Measurements from ENCODE around the gene GRK6. TPM values are rescaled to one million over a fixed set of nuclear protein-coding genes. Genes with fewer than 3 reads are reported as not detected.

GRK6 gene
- total and polyA plus RNA-seq, 12 donors: 6.7 to 22.9 (median 15.2) TPM

GRCh38 chr5:177447066-177447610, 20.7 kb downstream of the GRK6 start:
- 0 to 1% methylated on average over 34 to 48 of the region's 52 CpGs for WGBS, 2 donors
- peak overlapping the region in 4 of 10 donors; percentile 25 to 68 (median 54) for H3K27ac ChIP-seq
- TF ChIP-seq, protein P1, sequence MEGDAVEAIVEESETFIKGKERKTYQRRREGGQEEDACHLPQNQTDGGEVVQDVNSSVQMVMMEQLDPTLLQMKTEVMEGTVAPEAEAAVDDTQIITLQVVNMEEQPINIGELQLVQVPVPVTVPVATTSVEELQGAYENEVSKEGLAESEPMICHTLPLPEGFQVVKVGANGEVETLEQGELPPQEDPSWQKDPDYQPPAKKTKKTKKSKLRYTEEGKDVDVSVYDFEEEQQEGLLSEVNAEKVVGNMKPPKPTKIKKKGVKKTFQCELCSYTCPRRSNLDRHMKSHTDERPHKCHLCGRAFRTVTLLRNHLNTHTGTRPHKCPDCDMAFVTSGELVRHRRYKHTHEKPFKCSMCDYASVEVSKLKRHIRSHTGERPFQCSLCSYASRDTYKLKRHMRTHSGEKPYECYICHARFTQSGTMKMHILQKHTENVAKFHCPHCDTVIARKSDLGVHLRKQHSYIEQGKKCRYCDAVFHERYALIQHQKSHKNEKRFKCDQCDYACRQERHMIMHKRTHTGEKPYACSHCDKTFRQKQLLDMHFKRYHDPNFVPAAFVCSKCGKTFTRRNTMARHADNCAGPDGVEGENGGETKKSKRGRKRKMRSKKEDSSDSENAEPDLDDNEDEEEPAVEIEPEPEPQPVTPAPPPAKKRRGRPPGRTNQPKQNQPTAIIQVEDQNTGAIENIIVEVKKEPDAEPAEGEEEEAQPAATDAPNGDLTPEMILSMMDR (IDR thresholded peaks at IDR 0.05): no peak
- peaks cover 0 to 11% (median 0%) of the 10 kb centered on the region in 9 donors for H3K36me3 ChIP-seq
- ATAC-seq (peak in 5 of 8 donors; percentile 4 to 23 (median 7)), DNase-seq (no peak)
- H3K4me3 ChIP-seq: peak overlapping the region; percentile 50 to 74 (median 61)
- intact Hi-C loops (cut with DNase I): loop anchor here in 1 of 10 donors (2.0 kb wide), 1 partner anchor 14 kb away; no protein-coding TSS in a partner anchor
- H3K4me1 ChIP-seq: peaks cover 13 to 36% (median 25%) of the 10 kb centered on the region in 9 donors
- peaks cover 0 to 47% (median 2%) of the 10 kb centered on the region in 7 donors for H3K27me3 ChIP-seq
- no peaks in the 10 kb centered on the region for H3K9me3 ChIP-seq

DNA sequence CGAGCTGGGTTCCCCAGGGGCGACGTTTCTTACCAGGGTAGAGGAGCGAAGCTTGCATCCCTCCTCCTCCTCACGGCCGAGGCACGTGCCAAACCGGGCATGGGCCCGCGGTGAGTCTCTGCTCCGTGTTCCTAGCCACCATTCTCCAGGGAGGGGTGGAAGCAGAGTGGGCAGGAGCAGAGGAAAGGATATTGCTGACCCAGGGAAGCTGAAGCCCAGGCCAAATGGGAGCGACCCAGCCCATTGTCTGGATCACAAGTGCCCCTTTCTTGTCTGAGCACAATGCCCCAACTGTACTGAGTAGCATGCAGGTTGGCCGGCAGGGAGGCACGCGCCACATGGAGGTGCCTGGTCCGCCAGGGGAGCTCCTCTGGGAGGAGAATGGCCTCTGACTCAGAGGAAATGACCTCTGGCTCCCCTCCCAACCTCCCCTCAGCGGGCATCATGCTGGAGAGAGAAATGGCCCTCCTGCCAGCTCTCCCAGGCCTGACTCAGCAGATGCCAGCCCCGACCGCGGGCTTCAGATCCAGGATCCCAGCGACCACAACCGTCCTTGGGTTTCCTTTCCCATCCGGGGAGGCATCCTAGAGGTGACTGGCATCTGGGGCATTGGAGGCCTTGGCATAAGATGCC, 21.3 kb downstream of the GRK6 start:
- peak; percentile 20 to 82 (median 64) for ATAC-seq
- peaks cover 0 to 50% (median 2%) of the 10 kb centered on the region in 7 donors for H3K27me3 ChIP-seq
- peak overlapping the region in 2 of 10 donors; percentile 4 to 25 for H3K27ac ChIP-seq
- 10% methylated on average over 23 of the region's 23 CpGs for WGBS, 2 donors
- peak; percentile 60 to 66 for DNase-seq
- TF ChIP-seq, protein P1 (IDR thresholded peaks at IDR 0.05): peak in 1 of 9 donors; percentile 13
- H3K9me3 ChIP-seq: no peaks in the 10 kb centered on the region
- peaks cover 13 to 36% (median 28%) of the 10 kb centered on the region in 9 donors for H3K4me1 ChIP-seq
- peaks cover 0 to 5% (median 0%) of the 10 kb centered on the region in 9 donors for H3K36me3 ChIP-seq
- intact Hi-C loops (cut with DNase I): loop anchor here in 1 of 10 donors (2.0 kb wide), 1 partner anchor 15 kb away; no protein-coding TSS in a partner anchor
- H3K4me3 ChIP-seq: peak overlapping the region in 7 of 10 donors; percentile 58 to 73 (median 62)

DNA sequence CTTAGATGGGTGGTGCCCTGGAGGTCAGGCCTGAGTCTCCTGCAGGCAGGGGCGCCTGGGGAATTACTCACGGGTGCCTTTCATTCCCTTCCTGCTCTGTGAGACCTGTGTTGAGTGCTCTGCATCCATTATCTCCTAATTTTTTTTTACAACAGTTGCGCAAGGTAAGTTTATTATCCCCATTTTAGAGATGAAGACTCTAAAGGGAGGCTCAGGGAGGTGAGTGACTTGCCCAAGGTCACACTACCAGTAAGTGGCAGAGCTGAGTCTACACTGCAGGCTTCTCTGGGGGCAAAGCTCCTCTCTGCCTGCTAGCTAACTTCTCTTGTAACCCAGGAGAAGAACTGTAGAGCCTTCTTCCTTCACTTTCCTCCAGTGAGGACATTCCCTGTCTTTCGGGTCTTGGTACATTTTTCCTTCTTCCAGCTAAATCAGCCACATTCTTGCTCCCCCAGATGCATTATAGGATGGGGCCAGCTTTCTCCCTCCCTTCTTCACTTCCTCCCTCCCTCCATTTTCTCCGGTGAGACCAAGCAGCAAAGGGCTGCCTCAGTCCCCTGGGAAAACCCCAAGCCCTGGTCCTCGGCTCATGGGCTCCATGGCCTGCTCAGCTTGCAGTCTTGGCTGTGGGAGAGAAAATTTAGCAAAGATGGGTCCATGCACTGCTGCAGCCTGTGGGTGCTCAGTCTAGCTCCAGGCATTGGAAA, 21.9 kb downstream of the GRK6 start:
- intact Hi-C loops (cut with DNase I): no loop called here
- Histone ChIP-seq H3K27me3 (peaks cover 0 to 53% (median 2%) of the 10 kb centered on the region in 7 donors), H3K4me1 (peaks cover 13 to 40% (median 29%) of the 10 kb centered on the region in 9 donors), H3K4me3 (no peak overlapping the region), H3K27ac (no peak overlapping the region), H3K36me3 (no peaks in the 10 kb centered on the region), H3K9me3 (no peaks in the 10 kb centered on the region)
- DNase-seq (no peak), ATAC-seq (no peak)
- 67 to 77% methylated on average over 6 of the region's 6 CpGs for WGBS, 2 donors
- TF ChIP-seq, protein P1 (IDR thresholded peaks at IDR 0.05): no peak

All from heart right ventricle (tissue), 16 donors.